ENCODE measurements around the gene TRIO. TPM values are rescaled to one million over a fixed set of nuclear protein-coding genes. Genes with fewer than 3 reads are reported as not detected.
A peak's percentile ranks its signal among the peaks of the same experiment; 100 is the strongest.

The TRIO gene
- polyA plus RNA-seq, 1 donor (not counting 4 experiments of a cell fraction or from before 2014, with no cell fraction given): 57.2 TPM

GRCh38 chr5:14202462-14202861, 59.3 kb downstream of the TRIO start:
- TF ChIP-seq CTCF (optimal IDR thresholded peaks at IDR 0.05 in 1 of 3, IDR thresholded peaks at IDR 0.05 in 1 of 3, conservative IDR thresholded peaks at IDR 0.05 in 1 of 3; ENCODE audit: extremely low read depth in 1 of 3, insufficient read depth in 2 of 3, low read length in 3 of 3) (no peak), EZH2 (IDR thresholded peaks at IDR 0.05; ENCODE audit: low read length) (no peak)
- H3K9me1 ChIP-seq (ENCODE audit: control insufficient read depth, extremely low read depth, insufficient read depth, low read length): peaks cover 6% of the 10 kb centered on the region
- no peak overlapping the region for H3K4me3 ChIP-seq (ENCODE audit: control insufficient read depth in 2 of 3, extremely low read depth in 1 of 3, insufficient read depth in 2 of 3, low read depth in 1 of 3, low read length in 3 of 3)
- dilution Hi-C loops (cut with MboI; ENCODE audit: extremely low pct_ligation_motif_present, low sequenced_read_pairs): no loop called here
- H3K79me2 ChIP-seq (ENCODE audit: control insufficient read depth, insufficient read depth, low read length): peaks cover 97% of the 10 kb centered on the region
- H3K4me2 ChIP-seq (ENCODE audit: control insufficient read depth, extremely low read depth, insufficient read depth, low read depth, low read length): no peak overlapping the region
- no peak for DNase-seq (ENCODE audit: low read depth, low spot score)
- peaks cover 2 to 3% of the 10 kb centered on the region in 2 experiments for H3K36me3 ChIP-seq (ENCODE audit: control insufficient read depth in 2 of 2, extremely low read depth in 1 of 2, insufficient read depth in 2 of 2, low read length in 2 of 2)
- H3K4me1 ChIP-seq (ENCODE audit: control insufficient read depth, extremely low read depth, insufficient read depth, low read length): peaks cover 41% of the 10 kb centered on the region
- no peaks in the 10 kb centered on the region for H3K9me3 ChIP-seq (ENCODE audit: control insufficient read depth, low read depth, low read length)
- no peak for FAIRE-seq
- H3K9ac ChIP-seq (ENCODE audit: control insufficient read depth, extremely low read depth, insufficient read depth, low read length): no peak overlapping the region
- H3K27me3 ChIP-seq (ENCODE audit: control insufficient read depth, extremely low read depth, insufficient read depth, low read length): no peaks in the 10 kb centered on the region
- no peak overlapping the region for H2AFZ ChIP-seq (ENCODE audit: control insufficient read depth, low read length)
- no peaks in the 10 kb centered on the region for H4K20me1 ChIP-seq (ENCODE audit: control insufficient read depth, extremely low read depth, insufficient read depth, low read length)
- no peak overlapping the region for H3K27ac ChIP-seq (ENCODE audit: control insufficient read depth, insufficient read depth, low read length)

- FAIRE-seq (no peak), DNase-seq (ENCODE audit: low read depth, low spot score) (no peak)
- dilution Hi-C loops (cut with MboI; ENCODE audit: extremely low pct_ligation_motif_present, low sequenced_read_pairs): no loop called here
- H3K9me3 ChIP-seq (ENCODE audit: control insufficient read depth, low read depth, low read length): no peaks in the 10 kb centered on the region
- no peak overlapping the region for H2AFZ ChIP-seq (ENCODE audit: control insufficient read depth, low read length)
- H3K4me2 ChIP-seq (ENCODE audit: control insufficient read depth, extremely low read depth, insufficient read depth, low read depth, low read length): peak overlapping the region; percentile 91
- H3K9me1 ChIP-seq (ENCODE audit: control insufficient read depth, extremely low read depth, insufficient read depth, low read length): peaks cover 6% of the 10 kb centered on the region
- peaks cover 57% of the 10 kb centered on the region for H3K4me1 ChIP-seq (ENCODE audit: control insufficient read depth, extremely low read depth, insufficient read depth, low read length)
- peak overlapping the region; percentile 63 for H3K9ac ChIP-seq (ENCODE audit: control insufficient read depth, extremely low read depth, insufficient read depth, low read length)
- peak overlapping the region in 1 of 3 experiments; percentile 64 for H3K4me3 ChIP-seq (ENCODE audit: control insufficient read depth in 2 of 3, extremely low read depth in 1 of 3, insufficient read depth in 2 of 3, low read depth in 1 of 3, low read length in 3 of 3)
- no peaks in the 10 kb centered on the region for H3K27me3 ChIP-seq (ENCODE audit: control insufficient read depth, extremely low read depth, insufficient read depth, low read length)
- peaks cover 92% of the 10 kb centered on the region for H3K79me2 ChIP-seq (ENCODE audit: control insufficient read depth, insufficient read depth, low read length)
- no peaks in the 10 kb centered on the region for H4K20me1 ChIP-seq (ENCODE audit: control insufficient read depth, extremely low read depth, insufficient read depth, low read length)
- TF ChIP-seq EZH2 (IDR thresholded peaks at IDR 0.05; ENCODE audit: low read length): no peak
- no peak for TF ChIP-seq CTCF (optimal IDR thresholded peaks at IDR 0.05 in 1 of 3, IDR thresholded peaks at IDR 0.05 in 1 of 3, conservative IDR thresholded peaks at IDR 0.05 in 1 of 3; ENCODE audit: extremely low read depth in 1 of 3, insufficient read depth in 2 of 3, low read length in 3 of 3)
- H3K27ac ChIP-seq (ENCODE audit: control insufficient read depth, insufficient read depth, low read length): peak overlapping the region; percentile 79
- H3K36me3 ChIP-seq (ENCODE audit: control insufficient read depth in 2 of 2, extremely low read depth in 1 of 2, insufficient read depth in 2 of 2, low read length in 2 of 2): peaks cover 2 to 3% of the 10 kb centered on the region in 2 experiments
Measured at GRCh38 chr5:14204011-14204670, 61.0 kb downstream of the TRIO start.

All from keratinocyte (primary cell).